NCI-H2107 treated with DMSO at 0.1 percent for 48 hours (cell line): Measurements from ENCODE around the gene SDK1.

Source experiments
- DNase-seq: peaks from one replicate; lab custom pipeline; 2025; ENCODE audit not compliant: unreplicated experiment; lab: John Stamatoyannopoulos, UW

The SDK1 gene

DNA sequence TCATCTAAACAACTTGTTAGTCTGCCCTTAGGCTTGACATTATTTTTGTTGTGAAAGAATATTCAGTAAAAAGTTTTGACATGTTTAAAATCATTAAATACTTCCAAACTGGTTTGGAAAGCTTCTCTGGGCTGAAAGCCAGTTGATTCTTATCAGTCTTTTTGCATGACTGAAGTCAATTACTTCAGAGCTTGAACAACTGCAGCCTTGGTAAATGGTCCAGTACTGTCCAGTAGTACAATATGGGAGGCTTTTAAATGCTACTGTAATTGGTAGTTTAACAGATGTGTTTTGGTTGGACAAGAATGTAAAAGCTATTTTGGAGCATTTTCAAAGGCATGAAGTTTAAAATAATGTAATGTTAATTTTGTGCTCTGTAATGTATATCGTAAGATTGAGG lies 103.4 kb downstream of the SDK1 start:
- DNase-seq: no peak

DNA sequence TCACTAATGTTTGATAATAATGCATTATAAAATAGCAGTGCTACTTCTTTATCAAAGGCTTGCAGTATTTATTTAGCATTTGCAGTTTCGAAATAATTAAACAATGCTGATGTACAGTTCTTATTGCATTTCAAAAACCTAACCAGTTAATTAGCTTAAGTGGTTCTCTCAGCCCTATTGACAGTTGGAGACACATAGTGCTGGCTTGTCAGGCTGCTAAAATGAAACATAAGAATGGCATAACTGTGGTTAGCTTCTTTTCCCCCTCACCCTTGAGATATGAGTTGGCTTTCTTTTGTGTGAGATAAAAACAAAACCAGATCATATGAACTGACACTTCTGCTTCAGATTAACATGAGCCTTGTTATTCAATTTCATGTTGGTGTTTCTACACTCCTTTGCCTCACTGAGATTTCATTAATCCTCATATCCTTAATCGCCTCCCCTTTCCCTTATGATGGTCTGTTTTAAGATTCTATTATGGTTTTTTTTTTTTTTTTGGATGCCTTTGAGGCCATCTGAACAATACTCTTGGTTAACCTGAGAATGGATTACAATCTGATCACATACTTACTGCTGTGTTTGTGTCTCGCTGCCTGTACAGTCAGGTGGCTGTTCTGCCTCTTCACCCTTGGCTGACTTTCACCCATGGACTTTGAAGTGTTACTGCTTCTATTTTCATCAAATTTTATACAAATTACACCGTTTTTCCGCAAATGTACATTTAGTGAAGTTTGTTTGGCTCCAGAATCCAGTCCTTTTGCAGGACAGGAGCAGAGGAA lies 108.0 kb downstream of the SDK1 start:
- no peak for DNase-seq

DNA sequence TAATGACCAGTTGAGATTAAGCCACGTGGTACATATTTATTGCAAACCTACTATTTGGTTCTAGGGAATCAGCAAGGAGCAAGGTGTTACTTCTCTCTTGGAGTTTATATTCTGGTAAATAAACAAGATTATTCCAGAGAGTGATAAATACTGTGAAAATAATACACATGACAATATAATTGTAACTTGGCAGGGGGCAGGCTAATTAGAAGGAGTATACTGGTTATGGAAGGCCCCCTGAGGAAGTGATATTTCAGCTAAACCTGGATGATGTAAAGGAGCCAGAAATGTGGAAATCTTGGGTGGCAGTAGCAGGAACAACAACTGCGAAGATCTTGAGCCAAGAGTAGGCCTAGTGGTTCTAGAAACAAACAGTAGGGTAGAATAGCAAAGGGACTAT lies 111.8 kb downstream of the SDK1 start:
- DNase-seq: no peak

DNA sequence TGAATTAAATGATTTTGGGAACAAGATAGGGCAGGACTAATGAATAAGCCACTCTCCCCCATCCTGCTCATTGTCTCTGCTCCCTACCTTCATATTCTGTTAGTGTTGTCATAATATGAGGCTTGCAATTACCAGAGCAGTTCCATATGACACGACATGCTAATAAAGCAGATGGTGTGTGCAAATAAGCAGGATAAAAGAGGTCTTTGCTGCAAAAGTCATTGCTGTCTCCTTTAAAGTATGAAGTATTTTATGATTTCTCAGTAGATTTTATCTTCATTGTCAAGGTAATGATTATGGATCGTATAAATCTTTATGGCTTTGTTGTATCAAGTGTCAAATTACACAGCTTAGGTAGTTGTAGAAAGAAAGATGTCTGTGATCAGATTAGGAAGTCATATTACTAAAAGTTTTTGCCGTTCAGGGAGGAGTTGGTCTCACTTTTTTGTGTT lies 114.8 kb downstream of the SDK1 start:
- DNase-seq: no peak

DNA sequence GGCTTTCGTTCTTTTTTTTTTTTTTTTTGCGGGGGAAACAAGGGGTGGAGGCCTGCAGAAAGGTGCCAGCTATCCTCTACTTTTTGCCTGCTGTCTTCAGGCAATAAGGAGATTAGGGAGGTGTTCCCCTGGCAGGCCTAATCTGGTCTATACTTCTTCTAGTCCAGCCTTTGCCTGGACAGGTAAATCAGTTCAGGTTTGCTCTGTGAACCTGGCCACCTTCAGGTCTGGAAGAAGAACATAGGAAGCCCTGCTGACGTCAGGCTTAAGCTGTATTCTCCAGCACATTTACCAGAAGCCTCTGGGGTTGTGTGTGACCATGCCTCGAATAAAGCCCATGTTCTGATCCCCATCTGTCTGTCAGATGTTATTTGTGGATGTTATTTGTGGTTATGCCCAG lies 115.4 kb downstream of the SDK1 start:
- no peak for DNase-seq

DNA sequence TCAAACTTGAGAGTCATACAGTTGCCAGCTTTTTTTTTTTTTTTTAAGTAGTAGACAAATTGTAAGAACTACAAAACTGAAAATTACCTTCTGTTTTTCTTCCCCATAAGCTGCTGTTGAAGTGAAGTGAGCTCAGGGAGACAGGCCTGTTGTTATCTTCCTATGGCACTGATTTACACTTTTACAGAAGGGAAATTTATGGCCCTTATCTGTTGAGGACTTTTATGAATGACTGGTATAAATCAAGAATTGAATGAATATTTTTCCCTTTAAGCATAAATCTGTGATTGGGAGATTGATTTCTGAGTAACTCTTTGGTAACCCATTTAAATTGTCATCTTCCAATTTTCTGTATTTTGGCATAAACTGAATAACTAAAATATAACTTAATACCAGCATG lies 124.0 kb downstream of the SDK1 start:
- no peak for DNase-seq

DNA sequence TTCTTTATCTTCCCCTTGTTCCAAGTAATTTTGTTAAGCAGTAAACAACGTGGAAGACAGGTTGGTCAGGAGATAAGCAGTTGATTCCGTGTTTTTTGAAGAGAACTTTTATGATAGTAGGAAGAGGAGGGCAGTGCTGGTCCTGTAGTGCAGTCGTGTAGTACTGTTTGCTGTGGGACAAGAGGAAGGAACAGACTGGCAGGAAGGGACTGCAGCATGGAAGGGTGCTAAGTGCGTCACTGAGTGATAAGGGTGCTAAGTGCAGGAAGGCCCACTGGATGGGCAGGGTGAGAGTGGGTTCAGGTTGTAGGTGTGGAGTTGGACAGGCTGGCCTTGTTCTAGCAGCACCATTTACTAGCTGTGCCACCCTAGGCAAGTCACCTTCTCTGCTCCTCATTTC lies 125.0 kb downstream of the SDK1 start:
- no peak for DNase-seq

DNA sequence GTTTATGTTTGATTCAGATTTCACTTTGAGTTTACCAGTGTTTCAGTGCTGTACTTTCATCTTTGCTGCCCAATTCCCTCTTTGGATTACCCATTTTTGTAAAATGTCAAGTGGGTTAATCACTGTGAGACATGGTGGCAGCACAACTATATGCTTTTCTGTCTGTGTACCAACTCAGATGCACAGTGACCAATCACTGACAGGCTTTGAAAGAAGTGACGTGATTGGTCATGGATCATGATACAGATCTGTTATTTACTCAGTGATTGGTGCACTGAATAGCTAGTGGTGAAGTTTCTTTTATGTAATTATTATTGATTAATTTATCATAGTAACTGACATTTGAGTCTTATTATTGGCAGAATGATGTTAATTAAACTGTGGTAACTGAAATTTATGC lies 126.9 kb downstream of the SDK1 start:
- DNase-seq: no peak

DNA sequence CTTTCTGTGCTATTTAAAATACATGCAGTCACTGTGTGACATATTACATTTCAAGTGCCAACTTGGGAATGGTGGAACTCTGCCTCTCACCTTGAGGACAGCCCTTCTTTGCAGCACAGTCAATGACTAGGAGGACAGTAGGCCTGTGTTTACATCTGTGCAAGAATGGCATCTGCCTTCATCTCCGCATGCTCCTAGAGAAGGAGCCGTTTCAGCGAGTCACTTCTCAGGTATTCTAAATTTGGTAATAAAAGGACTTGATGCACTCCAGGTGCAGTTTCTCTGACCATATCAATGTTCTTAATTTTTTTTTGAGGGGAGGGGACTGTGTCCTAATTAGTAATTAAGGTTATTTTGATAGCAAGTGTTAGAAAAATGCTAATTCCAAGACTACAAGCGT lies 128.9 kb downstream of the SDK1 start:
- no peak for DNase-seq

DNA sequence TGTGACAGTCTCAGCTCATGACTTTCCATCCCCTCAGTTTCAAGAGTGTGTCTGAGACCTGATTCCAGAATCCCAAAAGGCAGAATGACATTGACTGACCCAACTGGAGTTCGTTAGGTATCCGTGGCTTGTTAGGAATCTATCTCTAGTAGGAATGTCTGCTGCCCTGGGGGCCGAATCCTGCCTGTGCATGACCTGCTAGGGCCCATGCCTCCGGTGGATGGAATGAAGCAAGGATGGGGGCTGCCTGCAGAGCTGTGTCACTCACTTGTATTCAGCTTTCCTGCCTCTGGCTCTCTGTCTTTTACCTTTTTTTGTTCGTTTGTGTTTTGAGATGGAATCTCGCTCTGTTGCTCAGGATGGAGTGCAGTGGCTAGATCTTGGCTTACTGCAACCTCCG lies 129.5 kb downstream of the SDK1 start:
- no peak for DNase-seq

DNA sequence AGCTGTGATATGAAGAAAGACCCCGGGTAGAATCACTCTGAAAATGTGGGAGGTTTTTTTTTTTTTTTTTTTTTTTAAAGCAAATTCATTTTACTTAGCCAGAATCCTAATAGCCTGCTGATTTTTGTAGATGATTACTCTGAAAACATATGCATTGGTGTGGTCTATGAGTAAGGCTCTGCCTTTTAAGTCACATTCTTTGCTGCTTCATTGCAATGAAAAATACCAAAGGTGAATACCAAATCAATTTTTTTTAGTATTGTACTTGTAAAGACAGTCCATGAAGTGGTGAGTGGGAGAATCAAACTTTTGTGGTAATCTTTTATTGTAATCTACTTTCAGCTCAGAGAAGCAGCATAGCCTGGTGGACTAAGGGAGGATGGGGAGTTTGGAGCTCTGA lies 130.3 kb downstream of the SDK1 start:
- DNase-seq: no peak

DNA sequence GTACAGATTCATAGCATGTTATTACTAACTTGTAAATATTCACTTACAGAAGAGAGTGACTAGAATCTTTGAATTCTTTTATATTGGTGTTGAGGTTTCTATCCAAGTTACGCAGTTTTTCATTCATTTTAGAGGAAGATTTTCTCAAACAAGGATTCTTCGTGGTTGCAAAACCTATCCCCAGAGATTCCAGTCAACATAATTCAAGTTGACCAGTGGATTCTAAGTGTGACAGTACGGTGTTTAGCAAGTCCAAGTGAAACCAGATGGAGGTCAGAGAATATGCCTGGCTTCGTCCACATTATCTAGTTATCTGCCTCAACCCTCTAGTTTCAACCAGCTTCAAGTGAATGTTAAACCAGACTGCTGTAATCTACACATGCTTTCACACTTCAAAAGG lies 131.9 kb downstream of the SDK1 start:
- DNase-seq: no peak

DNA sequence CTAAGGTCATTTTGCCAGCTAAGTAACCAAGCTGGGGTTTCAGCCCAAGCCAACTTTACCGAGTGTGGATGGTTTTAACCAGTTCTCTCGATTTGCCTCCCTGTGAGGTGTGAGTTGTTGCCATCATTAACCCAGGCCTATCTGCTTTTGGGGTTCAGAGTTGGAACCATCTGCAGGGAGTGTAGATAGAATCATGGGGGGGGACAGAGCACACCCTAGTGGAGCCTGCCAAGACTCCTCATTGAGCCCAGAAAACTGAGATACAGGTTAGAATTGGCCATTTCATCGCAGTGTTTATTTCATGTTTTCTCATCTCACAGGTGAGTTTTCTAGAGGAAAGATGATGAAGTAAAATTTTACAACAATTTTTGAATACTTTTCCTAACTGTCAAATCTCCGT lies 133.6 kb downstream of the SDK1 start:
- no peak for DNase-seq

DNA sequence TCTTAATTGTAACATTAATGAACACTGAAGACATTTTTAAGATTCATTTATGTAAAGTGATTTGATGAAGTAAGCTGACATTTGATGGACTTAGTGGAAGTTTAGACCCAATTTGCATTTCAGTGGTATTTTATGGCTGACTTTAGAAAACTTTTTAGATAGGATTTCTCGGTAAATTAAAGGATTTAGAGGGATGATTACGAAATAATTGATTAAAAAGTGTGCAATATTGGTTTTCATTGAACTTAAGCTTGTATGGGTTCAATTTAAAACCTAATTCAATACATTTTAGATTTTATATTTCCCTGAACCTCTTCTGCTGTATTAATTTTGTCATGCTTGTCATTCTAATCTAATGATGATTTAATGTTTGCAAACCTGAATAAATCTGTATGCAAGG lies 135.1 kb downstream of the SDK1 start:
- no peak for DNase-seq

DNA sequence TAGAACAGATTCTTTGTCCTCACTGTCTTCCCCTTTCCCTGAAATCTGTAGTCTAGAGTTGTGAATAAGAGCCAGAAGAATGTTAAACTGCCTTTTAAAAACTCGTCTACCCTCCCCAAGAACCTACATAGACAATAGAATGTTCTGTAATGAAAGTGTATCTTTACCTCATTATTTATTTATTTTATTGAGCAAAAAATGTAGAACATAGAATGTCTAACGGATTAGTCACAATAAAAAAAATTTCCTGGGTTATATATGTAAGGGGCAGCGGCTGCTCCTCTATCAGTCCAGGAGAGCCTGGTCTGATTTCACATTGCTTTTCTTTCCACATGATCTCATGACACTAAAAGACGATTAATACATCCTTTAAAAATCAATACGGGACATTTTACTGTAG lies 135.7 kb downstream of the SDK1 start:
- DNase-seq: no peak

DNA sequence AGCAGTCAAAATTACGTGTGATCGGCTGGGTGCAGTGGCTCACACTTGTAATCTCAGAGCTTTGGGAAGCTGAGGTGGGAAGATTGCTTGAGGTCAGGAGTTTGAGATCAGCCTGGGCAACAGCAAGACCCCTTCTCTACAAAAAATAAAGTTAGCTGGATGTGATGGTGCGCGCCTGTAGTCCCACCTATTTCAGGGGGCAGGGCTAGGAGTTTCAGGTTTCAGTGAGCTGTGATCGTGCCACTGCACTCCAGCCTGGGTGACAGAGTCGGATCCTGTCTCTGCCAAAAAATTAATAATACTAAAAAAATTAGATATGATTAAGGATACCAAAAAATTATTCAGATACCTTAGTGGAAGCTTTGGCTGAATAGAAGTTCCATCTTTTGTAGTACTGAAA lies 136.4 kb downstream of the SDK1 start:
- DNase-seq: no peak

DNA sequence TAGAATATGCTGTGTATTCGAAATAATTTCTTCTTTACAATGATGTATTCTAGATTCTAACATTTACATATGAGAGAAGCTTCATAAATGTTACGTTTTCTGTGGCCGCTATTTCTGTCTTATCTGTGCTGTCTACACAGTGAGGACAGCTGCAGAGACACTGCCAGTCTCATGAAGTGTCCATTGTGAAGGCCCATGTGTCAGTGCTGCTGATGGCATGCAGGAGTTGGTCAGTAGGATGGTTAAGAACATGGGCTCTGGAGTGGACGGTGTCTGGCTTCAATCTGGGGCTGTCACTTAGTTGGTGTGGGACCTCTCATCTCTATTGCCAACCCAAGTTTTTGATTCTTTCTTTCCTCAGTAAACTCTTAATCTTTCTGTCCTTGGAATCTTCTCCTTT lies 137.3 kb downstream of the SDK1 start:
- DNase-seq: no peak

DNA sequence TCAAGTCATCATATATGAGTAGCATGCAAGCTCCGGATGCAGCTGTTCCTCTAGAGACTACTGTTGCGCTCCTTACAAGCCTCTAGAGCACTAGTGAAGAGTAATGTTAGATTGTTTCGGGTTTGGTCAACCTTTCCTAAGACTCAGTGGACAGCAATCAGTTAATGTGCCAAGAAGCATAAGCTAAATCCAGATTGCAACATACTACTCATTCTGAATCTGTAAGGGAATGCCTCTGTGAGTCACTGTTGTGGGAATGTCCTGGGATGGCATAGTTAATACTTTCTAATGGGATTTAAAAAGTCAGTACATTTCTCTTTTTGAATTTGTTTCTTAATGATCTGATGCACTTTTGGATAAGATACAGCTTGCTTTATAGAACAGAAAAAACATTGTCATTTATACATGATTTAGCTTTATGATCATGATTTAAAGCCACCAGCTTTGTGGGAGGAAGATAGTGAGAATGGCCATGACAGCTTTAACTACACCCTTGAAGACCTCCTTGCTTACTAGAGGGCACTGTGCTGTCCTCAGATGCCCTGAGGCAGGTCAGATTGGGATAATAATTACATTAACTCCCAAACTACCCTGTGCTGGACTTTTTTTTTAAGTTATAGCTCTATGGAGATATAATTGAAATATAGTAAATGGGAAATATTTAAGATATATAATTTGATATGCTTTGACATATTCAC lies 138.4 kb downstream of the SDK1 start:
- no peak for DNase-seq

DNA sequence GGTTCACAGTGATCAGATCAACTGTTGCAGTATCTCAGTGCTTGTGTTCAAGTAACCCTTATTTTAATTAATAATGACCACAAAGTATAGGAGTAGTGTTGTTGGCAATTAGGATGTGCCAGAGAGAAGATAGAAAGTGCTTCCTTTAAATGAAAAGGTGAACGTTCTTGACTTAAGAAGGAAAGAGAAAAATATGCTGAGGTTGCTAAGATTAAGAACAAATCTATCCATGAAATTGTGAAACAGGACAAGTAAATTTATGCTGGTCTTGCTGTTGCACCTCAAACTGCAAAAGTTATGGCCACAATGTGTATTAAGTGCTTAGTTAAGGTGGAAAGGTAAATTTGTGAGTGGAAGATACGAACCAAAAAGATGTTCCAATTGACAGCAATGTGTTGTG lies 139.5 kb downstream of the SDK1 start:
- DNase-seq: no peak

DNA sequence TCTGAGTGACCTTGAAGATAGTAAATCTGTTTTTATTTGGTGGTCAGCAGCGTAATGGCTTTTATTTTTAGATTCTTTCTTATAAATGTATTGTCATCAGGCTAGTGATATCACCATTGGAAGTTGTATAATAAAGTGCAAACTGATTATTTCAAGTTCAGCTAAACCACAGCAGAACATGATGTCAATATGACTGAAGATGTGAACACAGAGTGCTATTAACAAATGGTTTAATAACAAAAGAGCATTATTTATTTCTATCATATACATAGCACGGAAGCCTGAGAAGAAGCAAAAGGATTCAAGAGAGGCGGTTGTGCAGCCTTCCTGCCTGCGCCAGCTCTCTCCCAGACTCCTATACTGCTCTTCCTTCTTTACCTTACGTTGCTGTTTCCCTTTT lies 142.7 kb downstream of the SDK1 start:
- no peak for DNase-seq

DNA sequence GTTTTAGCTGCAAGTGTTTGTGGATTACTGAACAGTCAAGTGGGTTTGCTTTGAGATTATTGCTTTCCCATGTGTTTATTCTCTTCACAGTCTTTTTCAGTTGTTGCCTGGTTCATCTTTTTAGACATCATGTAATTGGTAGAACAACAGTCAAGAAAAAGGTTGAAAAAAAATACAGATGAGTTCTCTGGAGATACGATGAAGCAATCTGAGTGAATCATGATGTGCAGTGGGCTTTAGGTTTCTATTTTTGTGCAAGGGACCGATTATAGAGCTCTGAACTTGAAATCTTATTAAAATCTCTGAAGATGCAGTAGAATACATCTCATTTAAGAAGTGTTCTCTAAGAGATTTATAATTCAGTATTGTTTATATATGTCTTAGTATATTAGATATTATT lies 145.7 kb downstream of the SDK1 start:
- DNase-seq: no peak

DNA sequence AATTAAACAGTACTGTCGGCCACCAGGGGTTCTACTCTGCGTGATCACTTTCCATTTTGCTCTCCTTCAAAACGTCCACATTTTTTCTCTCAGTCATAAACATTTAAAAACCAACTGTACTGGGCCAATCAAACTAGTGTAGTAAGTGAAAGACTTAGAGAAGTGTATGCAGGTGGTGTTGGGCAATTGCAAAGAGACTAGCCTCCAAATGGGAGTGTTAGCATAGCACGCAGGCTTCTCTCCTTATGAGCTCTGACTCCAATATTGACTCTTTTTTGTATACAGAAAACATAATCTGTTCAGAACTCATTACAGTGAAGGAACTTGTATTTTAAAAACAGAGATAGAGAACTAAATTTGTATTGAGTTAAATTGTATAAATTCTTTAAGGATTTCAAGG lies 150.6 kb downstream of the SDK1 start:
- no peak for DNase-seq

DNA sequence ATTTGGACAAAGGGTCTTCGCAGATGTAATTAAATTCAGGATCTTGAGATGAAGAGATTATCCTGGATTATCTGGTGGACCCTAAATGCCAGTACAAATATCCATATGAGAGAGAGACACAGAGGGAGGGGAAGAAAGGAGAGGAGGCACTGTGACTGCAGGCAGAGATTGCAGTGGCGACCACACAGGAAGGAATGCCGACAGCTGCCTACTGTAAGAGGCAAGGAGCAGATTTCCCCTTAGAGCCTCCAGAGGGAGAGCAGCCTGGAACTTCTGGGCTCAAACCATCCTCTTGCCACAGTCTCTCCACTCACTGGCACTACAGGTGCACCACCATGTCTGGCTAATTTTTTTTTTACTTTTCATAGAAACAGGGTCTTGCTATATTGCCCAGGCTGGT lies 152.3 kb downstream of the SDK1 start:
- DNase-seq: no peak
